Activated T-cell treated with anti-CD3 and anti-CD28 coated beads for 4 hours (primary cell): ENCODE data around the gene LMO4.

Source experiments
- DNase-seq: peaks from one replicate; pipeline ENCODE4 v3.0.0-alpha.2; 2020

The LMO4 gene

GRCh38 chr1:87328272-87329050, at the start of gene LMO4:
Gene LMO4, plus strand, starts transcription at chr1:87328880. Its CDS starts 3,136 bp downstream, at chr1:87332016.
- DNase-seq, result peak; percentile 55

DNA sequence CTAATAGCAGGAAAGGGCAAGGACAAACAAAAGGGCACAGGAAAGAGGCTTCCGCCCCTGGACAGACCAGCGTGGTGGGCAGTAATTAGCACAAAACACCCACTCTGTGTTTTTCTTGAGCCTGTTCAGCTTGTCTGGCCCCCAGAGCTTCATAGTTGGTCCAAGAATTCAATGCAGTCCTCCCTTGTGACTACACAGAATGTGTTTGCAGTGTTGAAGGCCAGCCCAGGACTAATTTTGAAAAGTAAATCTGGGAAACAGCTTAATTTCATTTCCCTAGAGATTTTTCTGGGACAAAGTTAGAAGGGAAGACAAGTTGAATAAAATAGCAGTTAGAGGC, 49.2 kb upstream of the LMO4 start:
- DNase-seq, result no peak

GRCh38 chr1:87279966-87280535, 48.6 kb upstream of the LMO4 start:
- DNase-seq, result no peak

DNA sequence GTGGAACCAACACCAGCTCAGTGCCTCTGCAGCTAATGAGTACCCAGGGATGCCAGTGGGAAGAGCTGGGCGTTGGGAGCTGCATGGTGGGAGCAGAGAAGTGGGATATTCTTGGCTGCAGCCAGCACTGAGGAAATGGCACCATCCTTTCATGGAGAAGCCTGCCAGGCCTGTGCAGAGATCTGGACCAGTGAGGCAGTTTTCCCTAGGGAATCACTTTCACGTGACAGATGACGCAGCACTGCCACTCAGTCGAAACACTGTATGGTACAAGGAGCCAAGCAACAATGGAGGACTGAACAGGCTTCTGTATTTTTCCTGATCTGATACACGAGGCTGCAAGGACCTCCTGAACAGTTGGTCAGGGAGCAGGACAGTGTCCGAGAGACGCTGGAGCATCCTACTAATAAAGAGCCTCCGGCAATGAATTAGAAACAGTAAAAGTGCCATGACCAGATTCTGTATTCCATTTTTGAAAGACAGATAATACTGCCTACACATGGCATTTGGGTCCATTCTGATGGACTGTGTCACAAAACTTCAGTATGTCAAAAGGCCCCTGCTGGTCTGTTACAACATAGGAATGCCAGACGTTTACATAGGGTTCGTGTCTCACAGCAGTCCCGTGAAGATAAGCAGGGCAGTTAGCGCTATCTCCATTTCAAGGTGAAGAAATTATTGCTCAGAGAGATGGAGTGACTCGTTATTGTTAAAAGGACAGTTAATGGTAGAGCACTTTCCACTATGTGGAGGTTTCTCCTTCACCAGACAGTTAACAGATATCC, 44.0 kb upstream of the LMO4 start:
- no peak for DNase-seq

- DNase-seq, result no peak
Observed at GRCh38 chr1:87291107-87291506, 37.6 kb upstream of the LMO4 start.

DNA sequence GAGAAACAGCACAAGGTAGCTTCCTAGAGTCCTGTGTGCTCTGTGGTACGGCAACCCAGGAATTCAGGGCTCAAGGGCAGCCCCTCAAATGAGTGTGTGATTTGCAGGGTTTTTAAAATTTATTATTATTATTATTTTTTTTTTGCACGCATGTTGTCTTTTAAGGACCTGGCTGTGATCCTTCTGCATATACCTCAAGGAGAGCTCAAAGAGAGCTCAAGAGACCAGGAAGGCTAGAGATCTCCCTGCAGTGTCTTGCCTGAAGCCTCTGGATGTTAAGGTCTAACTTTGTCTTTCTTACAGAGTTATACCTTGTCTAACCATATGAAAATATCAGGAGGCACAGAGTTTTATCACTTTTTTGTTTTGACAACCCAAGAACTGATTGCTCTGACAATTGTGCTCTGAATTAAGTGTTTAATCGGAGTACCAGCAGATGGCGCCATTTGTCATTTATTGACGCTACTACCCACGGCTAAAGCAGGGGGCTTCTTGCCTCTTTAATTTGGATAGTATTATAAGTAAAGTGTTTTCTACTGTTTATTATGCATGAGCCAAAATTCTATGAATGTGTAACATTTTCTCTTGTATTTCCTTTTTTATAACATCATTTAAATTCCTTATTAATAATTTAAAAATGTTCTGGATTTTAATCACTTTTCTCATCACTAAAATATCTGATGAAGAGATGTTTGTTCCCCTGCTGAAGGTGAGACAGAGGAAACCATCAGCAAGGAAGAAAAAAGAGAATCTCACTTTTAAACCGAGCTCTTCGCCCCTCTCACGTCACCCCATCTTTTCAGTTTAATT, 35.8 kb upstream of the LMO4 start:
- peak; percentile 63 for DNase-seq

GRCh38 chr1:87294633-87295032, 34.0 kb upstream of the LMO4 start:
- no peak for DNase-seq

DNA sequence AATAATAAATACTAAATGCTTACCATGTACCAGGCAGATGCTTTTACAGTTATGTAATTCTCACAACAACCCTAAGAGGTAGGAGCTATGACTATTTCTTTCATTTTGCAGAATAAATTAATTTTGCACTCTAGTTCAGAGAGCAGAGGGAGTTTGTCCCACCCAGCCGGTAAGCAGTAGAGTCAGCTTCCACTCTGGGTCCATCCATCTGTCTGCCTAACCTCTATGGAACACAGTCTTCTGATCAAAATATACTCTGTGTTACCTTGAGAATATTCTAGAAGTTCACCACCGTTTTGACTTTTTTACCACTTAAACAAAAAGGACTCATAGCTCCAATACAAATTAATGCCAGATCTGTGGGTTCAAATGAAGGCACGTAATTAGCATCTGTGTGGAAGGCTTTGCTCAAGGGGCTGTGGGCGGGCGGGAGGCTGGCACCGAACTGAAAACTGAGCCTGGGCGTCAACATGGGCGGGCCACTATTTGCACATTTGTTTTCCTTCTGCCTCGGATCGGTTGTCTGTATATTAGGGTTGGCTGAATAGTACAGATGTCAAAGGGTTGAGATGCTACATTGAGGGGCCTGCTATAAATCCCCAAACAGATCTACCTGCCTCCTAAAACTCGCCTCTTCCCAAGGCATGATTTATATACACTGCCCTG, 33.1 kb upstream of the LMO4 start:
- DNase-seq, result no peak

DNA sequence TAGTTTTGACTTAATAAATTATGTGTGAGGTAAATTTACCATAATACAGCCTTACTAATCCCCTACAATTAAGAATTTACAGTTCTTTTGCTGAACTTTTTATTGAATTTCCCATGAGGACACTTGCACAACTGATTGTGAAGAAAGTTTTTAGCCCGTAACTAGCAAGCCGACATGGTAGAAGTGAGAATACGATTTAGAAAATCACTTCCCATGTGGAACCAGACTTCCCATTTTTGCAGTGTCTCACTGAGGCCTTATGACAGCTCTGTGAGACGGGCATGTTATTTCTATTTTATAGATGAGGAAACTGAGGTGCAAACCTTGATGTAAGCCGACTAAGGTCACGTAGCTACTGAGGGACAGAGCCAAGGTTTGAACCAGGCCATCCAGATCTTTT, 32.5 kb upstream of the LMO4 start:
- DNase-seq, result no peak

- DNase-seq, result no peak
Observed at GRCh38 chr1:87299661-87300060, 29.0 kb upstream of the LMO4 start.

- DNase-seq, result no peak
Observed at GRCh38 chr1:87300628-87301027, 28.1 kb upstream of the LMO4 start.

DNA sequence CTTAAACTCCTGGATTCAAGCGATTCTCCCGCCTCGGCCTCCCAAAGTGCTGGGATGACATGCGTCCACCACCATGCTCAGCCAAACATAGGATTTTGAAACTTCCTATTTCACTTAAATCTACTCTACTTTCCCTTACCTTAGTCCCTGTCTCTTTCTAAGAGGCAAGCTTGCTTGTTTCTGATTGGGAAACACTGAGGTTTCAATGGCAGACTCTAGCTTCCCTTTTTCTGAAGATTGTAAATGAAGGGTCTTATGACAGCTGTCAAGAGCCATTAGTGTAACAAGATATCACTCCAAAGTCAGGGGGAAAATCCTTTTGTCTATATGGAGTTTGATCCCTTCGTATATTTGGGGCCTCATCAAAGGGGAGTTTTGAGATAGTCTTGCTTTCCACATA, 23.5 kb upstream of the LMO4 start:
- no peak for DNase-seq

DNA sequence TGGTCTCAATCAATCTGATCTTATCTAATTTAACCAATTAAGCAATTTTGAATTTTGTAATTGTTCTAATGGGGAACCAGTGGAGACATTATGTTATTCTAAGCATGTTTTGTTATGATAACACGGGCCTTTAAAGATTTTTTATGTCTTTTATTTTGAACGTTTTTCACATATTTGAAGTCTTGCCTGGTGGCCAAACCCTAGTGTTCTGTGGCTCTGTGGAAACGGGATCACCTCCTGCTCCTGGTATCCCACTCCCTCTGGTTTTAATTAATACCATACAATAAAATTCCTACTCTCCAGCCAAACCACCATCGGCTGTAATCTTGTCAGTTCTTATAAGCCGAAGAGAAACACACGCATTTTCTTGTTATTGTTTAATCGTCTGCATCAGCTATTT, 22.9 kb upstream of the LMO4 start:
- DNase-seq, result no peak

DNA sequence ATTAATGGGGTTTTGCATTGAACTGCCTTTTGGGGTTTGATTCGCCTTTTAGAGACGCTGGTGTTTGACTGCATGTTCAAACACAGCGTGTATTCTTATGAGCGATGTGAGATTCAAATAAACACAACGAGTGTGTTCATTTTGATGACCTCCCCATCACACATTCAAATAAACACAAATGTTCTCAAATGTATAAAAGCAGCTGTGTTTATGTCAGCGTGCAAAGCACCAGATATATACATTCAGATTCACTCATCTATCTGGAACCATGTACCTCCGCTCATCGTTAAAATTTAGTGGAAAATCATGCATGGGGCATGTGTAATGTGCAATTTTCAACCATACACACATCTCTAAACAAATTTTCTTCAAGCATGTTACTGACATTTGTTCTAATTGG, 21.4 kb upstream of the LMO4 start:
- DNase-seq, result no peak

DNA sequence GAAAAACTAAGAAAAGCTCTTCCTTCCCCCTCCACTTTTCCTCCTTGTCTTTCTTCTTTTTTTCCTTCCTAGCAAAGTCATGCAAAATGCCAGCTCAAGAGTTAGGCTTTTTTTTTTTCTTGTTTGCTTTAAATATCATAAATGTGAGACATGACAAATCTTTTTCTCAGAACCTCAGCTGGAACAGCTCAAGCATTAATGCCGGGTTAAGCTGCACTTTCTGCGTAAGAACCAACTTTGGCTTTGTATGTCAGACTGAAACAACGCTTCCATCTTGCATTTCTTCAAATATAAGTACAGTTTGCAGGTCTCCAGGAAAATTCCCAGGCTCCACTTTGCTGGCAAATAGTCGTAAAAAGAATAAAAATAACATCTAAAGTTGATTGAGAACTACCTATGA, 20.7 kb upstream of the LMO4 start:
- no peak for DNase-seq

DNA sequence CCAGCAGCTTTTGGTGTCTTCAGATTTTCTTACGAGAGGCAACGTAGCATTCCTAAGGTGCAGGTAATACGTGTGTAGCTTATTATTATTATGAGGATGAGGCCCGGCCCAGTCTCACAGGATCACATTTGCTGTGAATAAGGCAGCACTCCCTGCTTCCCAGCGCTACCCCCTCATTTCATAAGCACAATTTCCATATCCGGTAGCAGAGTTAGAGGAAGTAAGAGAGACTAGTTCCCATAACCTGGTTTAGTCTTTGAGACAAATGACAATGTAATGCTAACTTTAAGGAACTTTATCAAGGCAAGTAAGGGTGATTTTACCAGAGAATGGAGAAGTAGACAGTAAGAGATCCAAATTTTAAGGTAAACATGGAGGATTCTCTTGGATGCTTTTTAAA, 14.6 kb upstream of the LMO4 start:
- no peak for DNase-seq

- DNase-seq, result no peak
Observed at GRCh38 chr1:87318056-87318650, 10.5 kb upstream of the LMO4 start.

GRCh38 chr1:87318806-87319205, 9.9 kb upstream of the LMO4 start:
- no peak for DNase-seq

DNA sequence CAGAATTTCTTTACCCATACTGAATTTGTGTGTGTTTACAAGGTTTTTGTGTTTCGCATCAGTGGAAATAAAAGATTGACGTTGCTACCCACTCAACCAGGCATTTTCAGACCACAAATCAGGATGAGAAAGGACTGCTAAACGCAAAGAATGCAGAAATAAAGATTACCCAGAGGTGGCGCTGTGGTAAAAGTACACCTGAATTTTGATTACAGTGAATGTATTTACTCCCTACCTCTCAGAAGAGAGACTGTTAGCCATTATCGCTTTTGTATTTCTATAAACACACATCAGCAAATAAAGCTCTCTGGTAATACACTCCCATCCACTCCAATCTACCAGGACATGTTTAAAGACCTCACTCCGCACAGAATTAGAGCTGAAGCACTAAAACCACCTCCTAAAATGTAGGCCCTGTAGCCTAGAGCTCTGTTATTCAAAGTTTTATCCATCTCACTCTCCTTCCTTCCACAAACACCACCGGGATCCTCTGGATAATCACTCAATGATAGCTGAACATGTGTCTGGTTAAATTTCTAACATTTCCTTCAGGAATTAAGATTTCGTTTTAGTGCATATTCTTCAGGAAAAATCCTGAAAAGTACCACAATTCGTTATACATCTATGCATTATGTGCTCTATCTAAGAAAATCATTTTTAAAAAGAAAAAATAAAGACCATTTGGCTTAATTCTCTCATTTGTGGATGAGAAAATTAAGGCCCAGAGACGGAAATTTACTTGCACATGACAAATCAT, 2.5 kb upstream of the LMO4 start:
- DNase-seq, result peak; percentile 50

GRCh38 chr1:87327376-87328271, 1.1 kb upstream of the LMO4 start:
- DNase-seq, result no peak
